DOHH2 (cell line): Measurements from ENCODE around the gene LAMA2.

Experiments
- H3F3A ChIP-seq: fragments of 200-600 bp; sonication (generic), shearing (Covaris generic); 2 replicates; pipeline ENCODE4 v1.6.0; 2016; ENCODE audit warnings: antibody characterized with exemption, mild to moderate bottlenecking; ENCODE audit not compliant: control insufficient read depth, insufficient read depth
- H3K27ac ChIP-seq: fragments of 200-600 bp; sonication (generic); 2 replicates; pipeline ENCODE4 v1.5.1; 2014; ENCODE audit warnings: low read depth, mild to moderate bottlenecking, low read length, moderate library complexity
- H3K27me3 ChIP-seq: fragments of 200-600 bp; sonication (generic); 2 replicates; pipeline ENCODE4 v1.6.1; 2014; ENCODE audit warnings: mild to moderate bottlenecking, low read length, mixed read lengths; ENCODE audit not compliant: control insufficient read depth
- H3K36me3 ChIP-seq: fragments of 200-600 bp; sonication (generic); 2 replicates; pipeline ENCODE4 v1.6.1; 2014; ENCODE audit warnings: mild to moderate bottlenecking, low read length, moderate library complexity, mixed read lengths; ENCODE audit not compliant: control insufficient read depth
- H3K4me1 ChIP-seq: fragments of 200-600 bp; sonication (generic); 2 replicates; pipeline ENCODE4 v1.6.1; 2014; ENCODE audit warnings: mild to moderate bottlenecking, low read length, mixed read lengths; ENCODE audit not compliant: control insufficient read depth
- H3K4me2 ChIP-seq: fragments of 200-600 bp; sonication (generic); 2 replicates; pipeline ENCODE4 v1.6.0; 2014; ENCODE audit warnings: mild to moderate bottlenecking, low read length, moderate library complexity
- H3K4me3 ChIP-seq: fragments of 200-600 bp; sonication (generic); 2 replicates; pipeline ENCODE4 v1.5.1; 2014; ENCODE audit warnings: mild to moderate bottlenecking, low read length, mixed read lengths
- H3K79me2 ChIP-seq: fragments of 200-600 bp; sonication (generic); 2 replicates; pipeline ENCODE4 v1.6.1; 2014; ENCODE audit warnings: mild to moderate bottlenecking, low read length, mixed read lengths; ENCODE audit not compliant: control insufficient read depth
- H3K9me2 ChIP-seq: fragments of 200-600 bp; sonication (generic); replicated peaks from 2 replicates; pipeline ENCODE4 v1.6.1; 2014; ENCODE audit warnings: mild to moderate bottlenecking, low read length, mixed read lengths; ENCODE audit not compliant: control insufficient read depth
- H3K9me3 ChIP-seq: fragments of 200-600 bp; sonication (generic); 2 replicates; pipeline ENCODE4 v1.6.1; 2014; ENCODE audit warnings: antibody characterized with exemption, low read length, mixed read lengths; ENCODE audit not compliant: control insufficient read depth, insufficient read depth
- H4K20me1 ChIP-seq: fragments of 200-600 bp; sonication (generic); 2 replicates; pipeline ENCODE4 v1.6.0; 2014; ENCODE audit warnings: low read depth, mild to moderate bottlenecking, antibody characterized with exemption, low read length, moderate library complexity; ENCODE audit not compliant: control insufficient read depth, insufficient read depth
- CTCF ChIP-seq: fragments of 200-600 bp; sonication (generic); IDR thresholded peaks from one replicate; pipeline ENCODE4 v1.5.1; 2014; ENCODE audit warnings: antibody characterized with exemption, mild to moderate bottlenecking, low read depth, low read length; ENCODE audit not compliant: poor library complexity, severe bottlenecking
- EZH2phosphoT487 ChIP-seq: fragments of 200-600 bp; sonication (generic); IDR thresholded peaks from 2 replicates; pipeline ENCODE4 v1.6.1; 2017; ENCODE audit warnings: borderline replicate concordance, mild to moderate bottlenecking, antibody characterized with exemption, low read length, moderate library complexity, mixed read lengths

The LAMA2 gene

GRCh38 chr6:129543981-129544380 is 661.0 kb downstream of the LAMA2 start:
- H3K9me3 ChIP-seq: no peaks in the 10 kb centered on the region
- no peaks in the 10 kb centered on the region for H3K4me1 ChIP-seq
- no peak for TF ChIP-seq CTCF
- no peak for TF ChIP-seq EZH2phosphoT487
- 0 out of 2 replicates have a peak, but pooled peaks cover 2% of the 10 kb centered on the region for H3K27me3 ChIP-seq
- H3K4me2 ChIP-seq: no peak overlapping the region
- no peak overlapping the region for H3K4me3 ChIP-seq
- H3K79me2 ChIP-seq: no peaks in the 10 kb centered on the region
- H3K27ac ChIP-seq: no peak overlapping the region
- no peaks in the 10 kb centered on the region for H3F3A ChIP-seq
- H3K9me2 ChIP-seq: no peaks in the 10 kb centered on the region
- H4K20me1 ChIP-seq: no peaks in the 10 kb centered on the region
- no peaks in the 10 kb centered on the region for H3K36me3 ChIP-seq

- Histone ChIP-seq H3K27me3 (0 out of 2 replicates have a peak, but pooled peaks cover 2% of the 10 kb centered on the region), H3K36me3 (no peaks in the 10 kb centered on the region), H3K4me3 (no peak overlapping the region), H3K9me2 (no peaks in the 10 kb centered on the region), H3F3A (no peaks in the 10 kb centered on the region), H3K79me2 (no peaks in the 10 kb centered on the region), H3K4me1 (no peaks in the 10 kb centered on the region), H3K4me2 (no peak overlapping the region), H3K27ac (no peak overlapping the region), H4K20me1 (no peaks in the 10 kb centered on the region), H3K9me3 (no peaks in the 10 kb centered on the region)
- TF ChIP-seq EZH2phosphoT487 (no peak), CTCF (no peak)
These were observed 662.1 kb downstream of the LAMA2 start for GRCh38 chr6:129544892-129545612.

DNA sequence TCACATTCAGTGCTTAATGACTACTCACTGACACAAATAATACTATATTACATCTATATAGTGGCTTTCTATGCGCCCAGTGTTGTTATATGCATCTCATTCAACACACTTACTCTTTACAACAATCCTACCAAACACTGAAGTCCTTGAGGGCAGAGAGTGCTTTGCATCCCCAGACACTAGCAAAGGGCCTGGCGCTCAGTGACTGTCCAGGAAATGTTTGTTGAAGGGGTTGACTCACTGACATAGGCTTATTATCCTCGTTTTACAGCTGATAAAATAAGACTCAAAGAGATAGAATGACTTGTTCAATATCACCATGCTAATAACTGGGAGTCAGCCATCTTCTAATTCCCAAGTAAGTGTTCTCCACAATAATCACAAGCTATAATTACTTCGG is 663.8 kb downstream of the LAMA2 start:
- no peak overlapping the region for H3K4me3 ChIP-seq
- H4K20me1 ChIP-seq: no peaks in the 10 kb centered on the region
- H3K27me3 ChIP-seq: 0 out of 2 replicates have a peak, but pooled peaks cover 2% of the 10 kb centered on the region
- TF ChIP-seq CTCF (no peak), EZH2phosphoT487 (no peak)
- no peaks in the 10 kb centered on the region for H3K9me3 ChIP-seq
- H3K27ac ChIP-seq: no peak overlapping the region
- H3K4me1 ChIP-seq: no peaks in the 10 kb centered on the region
- H3K4me2 ChIP-seq: no peak overlapping the region
- no peaks in the 10 kb centered on the region for H3K36me3 ChIP-seq
- H3K9me2 ChIP-seq: no peaks in the 10 kb centered on the region
- no peaks in the 10 kb centered on the region for H3F3A ChIP-seq
- no peaks in the 10 kb centered on the region for H3K79me2 ChIP-seq
